LNCAP (cell line): ENCODE results near the gene MICB.

Experiments used
- CTCF ChIP-seq: fragments of 450-650 bp; IDR thresholded peaks from 2 replicates; pipeline ENCODE4 v1.5.1; 2017; ENCODE audit warnings: mild to moderate bottlenecking

The MICB gene

DNA sequence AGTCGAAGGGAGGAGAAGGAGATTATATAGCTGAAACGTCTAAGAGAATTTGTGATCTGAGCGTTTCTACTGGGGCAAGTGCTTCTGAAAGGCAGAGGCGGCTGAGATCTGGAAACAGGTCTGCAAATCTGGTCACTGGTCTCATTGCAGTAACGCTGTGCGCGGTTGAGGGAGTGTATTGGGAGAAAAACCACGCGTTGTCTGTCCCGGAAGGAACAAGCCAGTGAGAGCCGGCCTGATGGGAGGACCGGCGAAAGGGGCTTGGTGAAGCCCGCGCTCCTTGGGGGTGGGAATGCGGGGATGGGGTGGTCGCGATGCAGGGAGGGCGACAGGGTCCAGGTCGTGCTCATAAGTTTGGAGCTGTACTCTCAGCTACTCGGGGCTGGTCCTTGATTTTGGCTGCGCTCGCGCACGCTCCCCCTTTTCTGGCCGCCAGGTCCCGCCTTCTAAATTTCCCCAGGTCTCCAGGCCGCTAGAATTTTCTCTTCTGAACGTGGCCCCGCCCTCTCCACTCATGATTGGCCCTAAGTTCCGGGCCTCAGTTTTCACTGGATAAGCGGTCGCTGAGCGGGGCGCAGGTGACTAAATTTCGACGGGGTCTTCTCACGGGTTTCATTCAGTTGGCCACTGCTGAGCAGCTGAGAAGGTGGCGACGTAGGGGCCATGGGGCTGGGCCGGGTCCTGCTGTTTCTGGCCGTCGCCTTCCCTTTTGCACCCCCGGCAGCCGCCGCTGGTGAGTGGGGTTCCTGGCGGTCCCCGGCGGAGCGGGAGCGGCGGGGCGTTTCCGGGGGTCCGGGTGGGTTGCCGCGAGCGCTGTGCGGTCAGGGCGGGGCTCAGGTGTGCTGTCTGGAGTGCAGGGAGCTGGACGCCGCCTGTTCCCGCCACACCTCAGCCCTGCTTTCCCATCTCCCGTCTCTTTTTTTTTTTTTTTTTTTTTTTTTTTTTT is at the start of gene MICB:
TSS of gene MICB (plus strand) at position 615 of the 946 bp plus-strand sequence. CDS start at position 664, 49 bp downstream.
- no peak for TF ChIP-seq CTCF

- no peak for TF ChIP-seq CTCF
Measured at GRCh38 chr6:31450751-31451150, 47.2 kb upstream of the MICB start.

DNA sequence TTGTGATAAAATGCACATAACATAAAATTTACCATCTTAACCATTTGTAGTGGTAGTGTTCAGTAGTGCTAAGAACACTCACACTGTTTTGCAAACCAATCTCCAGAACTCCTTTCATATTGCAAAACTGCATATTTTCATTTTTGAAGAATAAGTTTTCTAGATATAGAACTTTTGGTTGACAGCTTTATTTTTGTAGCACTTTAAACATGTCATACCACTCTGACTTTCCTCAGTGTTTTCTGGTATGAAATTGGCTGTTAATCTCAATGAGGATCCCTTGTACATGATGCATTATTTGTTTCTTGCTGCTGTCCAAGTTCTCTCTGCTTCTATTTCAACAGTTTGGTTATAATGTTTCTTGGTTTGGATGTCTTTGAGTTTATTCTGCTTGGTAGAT is 45.1 kb upstream of the MICB start:
- TF ChIP-seq CTCF: no peak

DNA sequence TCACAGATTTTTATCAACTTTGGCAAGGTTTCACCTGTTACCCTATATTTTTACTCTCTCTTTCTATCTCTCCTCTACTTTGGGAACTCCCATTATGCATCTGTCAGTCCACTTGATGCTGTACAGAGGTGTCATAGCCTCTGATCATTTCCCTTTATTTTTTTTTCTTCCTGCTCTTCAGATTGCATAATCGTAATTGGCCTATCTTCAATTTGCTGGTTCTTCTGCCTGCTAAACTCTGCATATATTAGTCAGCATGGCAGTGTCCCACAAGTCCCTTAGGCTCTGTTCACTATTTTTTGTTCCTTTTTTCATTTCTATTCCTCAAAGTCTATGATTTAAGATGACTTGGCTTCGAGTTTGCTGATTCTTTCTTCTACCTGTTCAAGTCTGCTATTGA is 44.7 kb upstream of the MICB start:
- TF ChIP-seq CTCF: no peak

- no peak for TF ChIP-seq CTCF
Measured at GRCh38 chr6:31460361-31461025, 37.5 kb upstream of the MICB start.

DNA sequence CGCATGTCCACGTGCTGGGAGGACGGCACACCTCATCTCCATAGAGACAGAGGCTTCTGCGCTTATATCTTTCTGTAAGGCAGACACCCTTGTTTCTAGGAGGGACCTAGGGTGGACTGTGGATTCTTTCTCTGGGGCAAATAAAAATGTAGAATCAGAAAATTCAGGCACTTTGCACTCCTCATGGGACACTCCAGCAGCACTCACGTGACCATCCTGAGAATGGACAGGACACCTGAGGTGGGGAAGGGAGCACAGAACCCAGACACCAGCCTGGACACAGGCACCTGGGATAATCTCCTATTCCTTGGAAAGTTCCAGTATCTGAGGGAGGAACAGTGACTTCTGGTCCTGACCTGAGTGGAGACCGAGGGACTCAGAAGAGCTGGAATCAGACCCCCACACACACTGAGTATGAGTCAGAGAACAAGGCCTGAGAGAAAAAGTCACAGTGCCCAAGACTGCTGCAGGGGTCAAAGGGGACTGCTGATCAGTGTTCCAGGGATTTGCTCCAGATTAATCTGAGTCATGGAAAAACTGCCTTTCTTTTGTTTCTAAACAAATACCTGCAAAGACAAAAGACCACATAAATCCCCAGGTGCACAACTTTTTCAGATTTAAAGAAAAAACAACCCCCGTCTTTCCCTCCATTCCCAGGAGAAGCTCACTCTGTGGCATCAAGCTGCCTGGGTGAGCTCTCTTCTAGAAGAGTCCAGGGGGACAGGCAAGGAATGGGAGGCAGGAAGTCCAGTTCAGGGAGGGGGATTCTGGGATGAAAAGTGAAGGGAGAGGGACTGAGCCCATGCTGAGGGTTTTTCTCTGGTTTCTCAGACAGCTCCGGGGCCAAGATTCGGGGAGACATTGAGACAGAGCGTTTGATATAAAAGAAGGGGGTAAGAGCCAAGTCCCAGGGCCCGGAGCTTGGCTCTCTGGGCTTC is 35.6 kb upstream of the MICB start:
- TF ChIP-seq CTCF: no peak
